HG03025 (cell line): ENCODE results near the gene USP6.
"Not testable (repeated sequence)": the region's sequence is repeated elsewhere in the genome, so short reads cannot be mapped to it uniquely, and the experiment has no call there.

Experiments used
- ATAC-seq: cut with Tn5 transposase; IDR thresholded peaks from one replicate; pipeline ENCODE4 v1.9.1; 2021; ENCODE audit warnings: mild to moderate bottlenecking, moderate library complexity; ENCODE audit not compliant: unreplicated experiment, low FRiP score

USP6 gene

GRCh38 chr17:5115673-5116651 is at the start of gene USP6:
Gene USP6, plus strand, starts transcription at chr17:5116032. Its CDS starts 14,336 bp downstream, at chr17:5130368.
- ATAC-seq: no peak

GRCh38 chr17:5068236-5068635 is 47.6 kb upstream of the USP6 start:
- ATAC-seq: no peak

GRCh38 chr17:5069724-5070123 is 46.1 kb upstream of the USP6 start:
- ATAC-seq: no peak

GRCh38 chr17:5075472-5075871 is 40.4 kb upstream of the USP6 start:
- ATAC-seq: not testable (repeated sequence)

GRCh38 chr17:5077275-5077674 is 38.6 kb upstream of the USP6 start:
- ATAC-seq: not testable (repeated sequence)

- no peak for ATAC-seq
These were observed 38.1 kb upstream of the USP6 start for GRCh38 chr17:5077781-5078105.

- no peak for ATAC-seq
These were observed 37.5 kb upstream of the USP6 start, which contains the start of gene ZFP3 for GRCh38 chr17:5078106-5079028. Gene ZFP3, plus strand, starts transcription at chr17:5078467. Its CDS starts 13,038 bp downstream, at chr17:5091505.

GRCh38 chr17:5080591-5080990 is 35.2 kb upstream of the USP6 start:
- ATAC-seq: no peak

- no peak for ATAC-seq
These were observed 23.4 kb upstream of the USP6 start for GRCh38 chr17:5092218-5093010.

GRCh38 chr17:5096731-5097100 is 19.1 kb upstream of the USP6 start:
- ATAC-seq: no peak

- ATAC-seq: no peak
These were observed 18.6 kb upstream of the USP6 start for GRCh38 chr17:5097101-5097834.

- ATAC-seq: no peak
These were observed 16.6 kb upstream of the USP6 start for GRCh38 chr17:5099271-5099670.

GRCh38 chr17:5100832-5101231 is 15.0 kb upstream of the USP6 start:
- no peak for ATAC-seq

- no peak for ATAC-seq
These were observed 5.0 kb upstream of the USP6 start for GRCh38 chr17:5110816-5111215.

GRCh38 chr17:5111402-5112204 is 4.2 kb upstream of the USP6 start, which contains the start of gene ZNF232:
Gene ZNF232, minus strand, starts transcription at chr17:5111878. Its CDS starts 56 bp downstream, at chr17:5111822.
- peak; percentile 84 for ATAC-seq

GRCh38 chr17:5118219-5118618 is 2.4 kb downstream of the USP6 start:
- no peak for ATAC-seq

GRCh38 chr17:5120036-5120435 is 4.2 kb downstream of the USP6 start:
- ATAC-seq: no peak

- ATAC-seq: not testable (repeated sequence)
These were observed 4.8 kb downstream of the USP6 start for GRCh38 chr17:5120436-5121185.
